Gastrocnemius medialis (tissue), 4 donors: ENCODE results near the gene ERRFI1.

ENCODE experiments used
- POLR2A ChIP-seq, 2 donors: fragments of 450-650 bp; IDR thresholded peaks; one replicate each; pipeline ENCODE4 v1.6.1; 2017; ENCODE audit warnings: antibody characterized with exemption in 2 of 2, mild to moderate bottlenecking in 2 of 2, moderate library complexity in 2 of 2
- TF ChIP-seq, protein P1 (sequence below), 5 experiments: fragments of 450-650 bp in 3 of 5; fragments of 200-600 bp in 2 of 5; sonication (generic) in 2 of 5; IDR thresholded peaks in 4 of 5; conservative IDR thresholded peaks in 1 of 5; 1 replicate in 4 of 5; 2 replicates in 1 of 5; pipeline ENCODE4 v1.5.1; 2016 to 2019; ENCODE audit warnings: antibody characterized with exemption in 5 of 5, mild to moderate bottlenecking in 3 of 5, moderate library complexity in 3 of 5

DNA sequence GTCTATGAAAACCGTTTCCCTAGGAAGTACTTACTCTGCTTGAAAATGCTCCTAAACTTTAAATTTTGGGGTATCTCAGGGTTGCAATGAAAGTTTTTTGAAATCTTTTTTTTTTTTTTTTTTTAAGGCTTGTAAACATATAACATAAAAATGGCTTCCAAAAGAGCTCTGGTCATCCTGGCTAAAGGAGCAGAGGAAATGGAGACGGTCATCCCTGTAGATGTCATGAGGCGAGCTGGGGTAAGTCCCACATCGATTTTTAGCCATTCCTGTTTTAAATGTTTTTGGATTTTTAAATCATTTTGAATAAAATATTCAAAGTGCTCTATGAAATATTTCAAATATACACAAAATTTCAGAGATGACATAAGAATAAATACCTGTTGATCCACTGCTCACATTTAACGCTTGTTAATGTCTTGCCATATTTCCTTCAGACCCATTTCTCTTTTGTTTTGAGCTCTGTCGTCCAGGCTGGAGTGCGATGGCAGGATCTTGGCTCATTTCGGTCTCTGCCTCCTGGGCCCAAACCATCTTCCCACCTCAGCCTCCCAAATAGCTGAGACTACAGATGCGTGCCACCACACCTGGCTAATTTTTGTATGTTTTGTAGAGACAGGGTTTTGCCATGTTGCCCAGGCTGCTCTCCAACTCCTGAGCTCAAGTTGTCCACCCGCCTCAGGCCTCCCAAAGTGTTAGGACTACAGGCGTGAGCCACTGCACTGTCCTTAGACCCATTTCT lies 63.3 kb downstream of the ERRFI1 start:
- TF ChIP-seq, protein P1, sequence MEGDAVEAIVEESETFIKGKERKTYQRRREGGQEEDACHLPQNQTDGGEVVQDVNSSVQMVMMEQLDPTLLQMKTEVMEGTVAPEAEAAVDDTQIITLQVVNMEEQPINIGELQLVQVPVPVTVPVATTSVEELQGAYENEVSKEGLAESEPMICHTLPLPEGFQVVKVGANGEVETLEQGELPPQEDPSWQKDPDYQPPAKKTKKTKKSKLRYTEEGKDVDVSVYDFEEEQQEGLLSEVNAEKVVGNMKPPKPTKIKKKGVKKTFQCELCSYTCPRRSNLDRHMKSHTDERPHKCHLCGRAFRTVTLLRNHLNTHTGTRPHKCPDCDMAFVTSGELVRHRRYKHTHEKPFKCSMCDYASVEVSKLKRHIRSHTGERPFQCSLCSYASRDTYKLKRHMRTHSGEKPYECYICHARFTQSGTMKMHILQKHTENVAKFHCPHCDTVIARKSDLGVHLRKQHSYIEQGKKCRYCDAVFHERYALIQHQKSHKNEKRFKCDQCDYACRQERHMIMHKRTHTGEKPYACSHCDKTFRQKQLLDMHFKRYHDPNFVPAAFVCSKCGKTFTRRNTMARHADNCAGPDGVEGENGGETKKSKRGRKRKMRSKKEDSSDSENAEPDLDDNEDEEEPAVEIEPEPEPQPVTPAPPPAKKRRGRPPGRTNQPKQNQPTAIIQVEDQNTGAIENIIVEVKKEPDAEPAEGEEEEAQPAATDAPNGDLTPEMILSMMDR (IDR thresholded peaks at IDR 0.05 in 4 of 5, conservative IDR thresholded peaks at IDR 0.05 in 1 of 5) = no peak
- no peak for TF ChIP-seq POLR2A (IDR thresholded peaks at IDR 0.05)
